Mesenteric fat pad (tissue), 1 donor: ENCODE results near the gene HLA-DQB2. TPM values are rescaled to one million over a fixed set of nuclear protein-coding genes. Genes with fewer than 3 reads are reported as not detected.
"Not testable (repeated sequence)": the region's sequence is repeated elsewhere in the genome, so short reads cannot be mapped to it uniquely, and the experiment has no call there.

Experiments used
- DNase-seq: peaks from one replicate; pipeline ENCODE4 v3.0.0-alpha.2; 2020; ENCODE audit warnings: low spot score
- microRNA-seq: library from miRNA; unstranded; fragments of <30 nt; microRNA quantifications from one replicate; pipeline ENCODE4 v1.2.0, GENCODE V29; 2020; ENCODE audit warnings: borderline number of aligned reads
- total RNA-seq: library from RNA; stranded (reverse); fragmentation: NEBNext Ultra II Directional; extraction: Animal tissue kit (Norgen Biotek cat#: 25700); gene quantifications from one replicate; pipeline ENCODE4 v1.2.1, GENCODE V29; 2021
- donor health status: DM: yes; HTN: yes; CAD: no.

Gene HLA-DQB2
- total RNA-seq, 1 donor from 2014 or later = 3.0 TPM

DNA sequence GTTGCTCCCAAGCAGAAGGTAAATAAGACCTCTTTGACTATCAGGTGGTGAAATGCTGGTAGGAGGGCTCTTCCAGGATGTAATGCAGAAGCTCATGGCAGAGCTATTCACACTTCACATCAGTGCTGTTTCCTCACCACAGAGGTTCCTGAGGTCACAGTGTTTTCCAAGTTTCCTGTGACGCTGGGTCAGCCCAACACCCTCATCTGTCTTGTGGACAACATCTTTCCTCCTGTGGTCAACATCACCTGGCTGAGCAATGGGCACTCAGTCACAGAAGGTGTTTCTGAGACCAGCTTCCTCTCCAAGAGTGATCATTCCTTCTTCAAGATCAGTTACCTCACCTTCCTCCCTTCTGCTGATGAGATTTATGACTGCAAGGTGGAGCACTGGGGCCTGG lies 17.7 kb downstream of the HLA-DQB2 start:
- DNase-seq = not testable (repeated sequence)

DNA sequence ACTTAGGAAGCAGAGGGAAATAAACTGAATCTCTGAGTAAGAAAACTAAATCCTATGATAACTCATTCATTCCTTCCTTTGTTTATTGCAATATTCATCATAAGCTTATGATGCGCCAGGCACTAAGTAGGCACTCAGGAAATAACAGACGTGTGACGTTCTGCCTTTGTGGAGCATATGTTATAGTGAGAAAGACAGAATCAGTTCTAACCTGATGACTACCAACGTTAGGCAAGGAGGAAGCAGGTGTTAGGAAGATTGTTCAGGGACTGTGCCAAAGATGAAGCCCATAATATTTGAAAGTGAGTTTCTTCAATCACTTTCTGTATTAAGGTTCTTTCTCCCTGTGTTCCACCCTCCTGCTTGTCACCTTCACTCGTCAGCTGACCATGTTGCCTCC lies 18.6 kb downstream of the HLA-DQB2 start:
- no peak for DNase-seq

DNA sequence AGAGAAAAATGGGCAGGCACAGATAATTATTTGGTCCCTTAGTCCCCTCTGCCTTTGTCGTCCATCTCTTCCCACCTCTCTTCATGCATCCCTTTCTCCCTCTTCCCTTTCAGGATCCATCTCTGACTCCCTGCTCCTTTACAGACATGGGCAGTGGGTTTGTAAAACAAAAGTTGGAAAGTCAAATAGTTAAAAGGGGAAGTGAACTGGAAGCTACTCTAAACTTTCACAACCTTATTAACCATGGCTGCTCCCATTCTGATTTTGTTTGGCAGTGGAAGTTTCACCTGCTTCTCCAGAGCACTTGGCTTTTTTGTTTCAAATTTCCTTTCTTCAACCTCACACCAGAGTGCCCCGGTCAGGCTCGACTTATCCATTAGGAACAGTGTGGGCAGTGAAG lies 21.0 kb downstream of the HLA-DQB2 start:
- no peak for DNase-seq

- DNase-seq = no peak
Observed at GRCh38 chr6:32741031-32741960, 22.0 kb downstream of the HLA-DQB2 start, which contains the start of gene HLA-DQA2. Gene HLA-DQA2 (plus strand): TSS chr6:32741391. CDS start chr6:32741444, 53 bp downstream.

- DNase-seq = no peak
Observed at GRCh38 chr6:32738126-32738525, 25.2 kb downstream of the HLA-DQB2 start.

- no peak for DNase-seq
Observed at GRCh38 chr6:32718879-32719278, 44.5 kb downstream of the HLA-DQB2 start.

DNA sequence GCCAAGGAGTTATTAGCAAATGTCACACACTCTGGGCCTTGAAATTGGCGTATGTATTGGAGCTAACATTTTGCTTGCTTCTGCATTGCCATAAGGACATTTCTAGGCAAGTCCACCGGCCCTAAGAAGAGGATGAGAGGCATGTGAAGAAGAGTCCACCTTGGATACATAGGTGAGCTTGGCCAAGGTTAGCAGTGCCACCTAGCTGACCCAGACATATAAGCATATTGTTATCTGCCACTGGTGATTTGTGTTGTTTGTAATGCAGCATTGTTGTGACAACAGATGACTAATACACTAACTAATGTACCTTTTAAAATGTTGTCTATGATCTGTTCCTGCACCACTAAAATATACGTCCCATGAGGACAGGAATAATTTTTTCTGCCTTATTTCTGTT lies 46.9 kb downstream of the HLA-DQB2 start:
- DNase-seq = no peak

- no peak for DNase-seq
Observed at GRCh38 chr6:32713241-32713640, 50.1 kb downstream of the HLA-DQB2 start.

- no peak for DNase-seq
Observed at GRCh38 chr6:32709625-32710024, 53.7 kb downstream of the HLA-DQB2 start.

Small RNAs within 50 kb of the gene (microRNA-seq; reads per million reads assigned to microRNA genes)
- gene MIR3135B = not detected

Other genes starting within 250 kb of the HLA-DQB2 start
- 118 TPM for gene HLA-DRB5, start 233.2 kb downstream of the HLA-DQB2 start, total RNA-seq
- gene HLA-DRB1, start 173.7 kb downstream of the HLA-DQB2 start, total RNA-seq = 133 TPM
- 12.7 TPM for gene HLA-DQA1, start 126.1 kb downstream of the HLA-DQB2 start, total RNA-seq
- 21.5 TPM for gene HLA-DQB1, start 96.9 kb downstream of the HLA-DQB2 start, total RNA-seq
- 1.5 TPM for gene HLA-DQA2, start 22.1 kb downstream of the HLA-DQB2 start, total RNA-seq
- gene HLA-DOB, start 53.5 kb upstream of the HLA-DQB2 start, total RNA-seq = not detected
- 45.8 TPM for gene TAP2, start 75.2 kb upstream of the HLA-DQB2 start, total RNA-seq
- 46.4 TPM for gene PSMB8, start 80.5 kb upstream of the HLA-DQB2 start, total RNA-seq
- 41.6 TPM for gene TAP1, start 90.2 kb upstream of the HLA-DQB2 start, total RNA-seq
- gene PSMB9, start 90.7 kb upstream of the HLA-DQB2 start, total RNA-seq = 28.9 TPM
- gene HLA-DMB, start 177.5 kb upstream of the HLA-DQB2 start, total RNA-seq = 12.3 TPM
- gene HLA-DMA, start 189.6 kb upstream of the HLA-DQB2 start, total RNA-seq = 42.9 TPM
- 132 TPM for gene BRD2, start 205.1 kb upstream of the HLA-DQB2 start, total RNA-seq
- 5.0 TPM for gene HLA-DOA, start 246.1 kb upstream of the HLA-DQB2 start, total RNA-seq